GM23248 (cell line): ENCODE results near the gene ZBTB6.
"Not testable (repeated sequence)": the region's sequence is repeated elsewhere in the genome, so short reads cannot be mapped to it uniquely, and the experiment has no call there.

Source experiments
- EZH2 ChIP-seq: fragments of 200-600 bp; sonication (generic); IDR thresholded peaks from 2 replicates; pipeline ENCODE4 v1.6.1; 2018; ENCODE audit warnings: antibody characterized with exemption, mild to moderate bottlenecking; ENCODE audit not compliant: insufficient read depth, poor library complexity, severe bottlenecking
- EZH2phosphoT487 ChIP-seq: fragments of 200-600 bp; sonication (generic); IDR thresholded peaks from 2 replicates; pipeline ENCODE4 v1.6.1; 2018; ENCODE audit warnings: antibody characterized with exemption, moderate library complexity, mild to moderate bottlenecking, low read depth; ENCODE audit not compliant: insufficient read depth

DNA sequence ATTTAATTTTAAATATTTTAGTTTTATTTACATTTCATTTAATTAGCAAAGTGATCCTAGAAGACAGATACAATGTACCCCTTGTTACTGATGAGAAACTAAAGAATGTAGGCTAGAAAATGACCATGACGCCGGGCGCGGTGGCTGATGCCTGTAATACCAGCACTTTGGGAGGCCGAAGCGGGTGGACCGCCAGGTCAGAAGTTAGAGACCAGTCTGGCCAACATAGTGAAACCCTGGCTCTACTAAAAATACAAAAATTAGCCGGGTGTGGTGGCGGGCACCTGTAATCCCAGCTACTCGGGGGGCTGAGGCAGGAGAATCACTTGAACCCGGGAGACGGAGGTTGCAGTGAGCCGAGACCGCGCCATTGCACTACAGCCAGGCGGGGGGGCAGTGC, 7.0 kb downstream of the ZBTB6 start:
- TF ChIP-seq EZH2, EZH2phosphoT487: not testable (repeated sequence)
